BJ (cell line): ENCODE data around the gene GRIN1. TPM values are rescaled to one million over a fixed set of nuclear protein-coding genes. Genes with fewer than 3 reads are reported as not detected.

Experiments used
- CTCF ChIA-PET: fragments of 350-600 bp; formaldehyde crosslinking; extraction: SDS; loops from one replicate; lab custom pipeline; 2021; ENCODE audit warnings: antibody characterized with exemption, inconsistent platforms; lab: Yijun Ruan, JAX
- POLR2A ChIA-PET: fragments of 300-600 bp; sonication (Branson Sonifier 250); formaldehyde crosslinking; extraction: SDS; loops from one replicate; lab custom pipeline; 2021; ENCODE audit warnings: antibody characterized with exemption; lab: Charles Lee
- DNase-seq: peaks from one replicate; pipeline ENCODE4 v3.0.0-alpha.2; 2011; ENCODE audit warnings: low read depth
- H3K27me3 ChIP-seq: 2 replicates; pipeline ENCODE4 v1.6.0; 2011; ENCODE audit warnings: low read length; ENCODE audit not compliant: control insufficient read depth, insufficient read depth
- H3K36me3 ChIP-seq: 2 replicates; pipeline ENCODE4 v1.5.1; 2011; ENCODE audit warnings: low read length; ENCODE audit not compliant: control insufficient read depth, insufficient read depth
- H3K4me3 ChIP-seq: 2 replicates; pipeline ENCODE4 v1.5.1; 2011; ENCODE audit warnings: low read depth, mild to moderate bottlenecking, control low read depth, low read length
- polyA plus RNA-seq: library from polyadenylated mRNA; depleted of rRNA; stranded (reverse); fragments of >200 nt; gene quantifications from 2 replicates; pipeline ENCODE4 v1.2.3, GENCODE V29; 2011
- TF ChIP-seq, protein P1 (sequence below): IDR thresholded peaks from 2 replicates; pipeline ENCODE4 v1.5.1; 2011; ENCODE audit warnings: low read depth, mild to moderate bottlenecking, control low read depth, inconsistent platforms, low read length, moderate library complexity; ENCODE audit not compliant: insufficient read depth

GRIN1 gene
- polyA plus RNA-seq, 1 experiment: 0.10 TPM

DNA sequence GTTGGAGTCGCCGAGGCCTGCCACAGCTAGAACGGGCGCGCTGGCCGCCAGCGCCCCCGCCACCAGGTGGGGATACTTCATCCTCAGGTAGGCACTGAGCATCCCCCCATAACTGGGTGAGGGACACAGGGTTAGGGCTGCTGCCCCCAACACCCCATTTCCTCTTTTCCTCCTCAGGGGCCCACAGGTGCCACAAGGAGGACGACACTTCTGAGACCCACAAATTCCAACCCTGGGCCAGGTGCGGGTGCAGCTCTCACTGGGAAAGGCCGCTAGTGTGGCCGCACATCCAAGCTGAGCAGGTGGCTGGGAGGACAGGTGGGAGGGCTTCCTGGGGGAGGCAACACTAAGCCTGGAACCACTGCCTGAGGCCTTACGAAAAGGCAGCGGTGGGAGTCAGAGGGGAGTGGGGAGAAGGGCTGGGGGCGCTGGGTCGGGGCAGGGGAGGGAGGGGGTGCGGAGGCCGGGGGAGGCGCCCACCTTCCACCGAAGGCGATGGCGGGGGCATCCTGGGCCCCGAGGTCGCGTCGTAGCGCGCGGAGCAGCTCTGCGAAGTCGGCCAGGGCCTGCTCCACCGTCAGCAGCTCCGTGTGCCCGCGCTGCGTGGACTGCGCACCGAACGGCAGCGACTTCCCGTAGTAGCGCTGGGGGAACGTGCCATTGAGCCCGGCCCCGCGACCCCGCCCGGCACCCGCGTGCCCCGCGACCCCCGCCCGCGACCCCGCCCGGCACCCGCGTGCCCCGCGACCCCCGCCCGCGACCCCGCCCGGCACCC is 25.4 kb upstream of the GRIN1 start:
- DNase-seq: no peak

DNA sequence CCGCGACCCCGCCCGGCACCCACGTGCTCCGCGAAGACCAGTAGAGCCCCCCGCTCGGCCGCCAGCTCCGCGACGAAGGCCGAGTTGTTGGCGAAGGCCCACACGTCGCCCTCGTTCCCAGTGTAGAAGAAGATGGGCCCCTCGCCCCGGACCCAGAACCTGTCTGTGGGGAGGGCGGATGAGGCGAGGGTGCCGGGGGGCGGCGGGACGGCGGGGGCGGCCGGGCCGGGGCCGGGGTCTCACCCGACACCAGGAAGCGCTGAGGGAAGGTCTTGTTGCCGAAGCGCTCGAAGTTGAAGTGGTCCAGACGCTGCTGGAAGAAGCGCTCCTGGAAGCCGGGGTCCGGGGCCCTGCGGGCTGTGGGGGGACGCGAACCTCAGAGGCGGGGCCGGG is 24.7 kb upstream of the GRIN1 start:
- ChIA-PET POLR2A (no interaction called here), CTCF (interaction anchor here (0.6 to 2.2 kb wide), 4 partner anchors 22 to 123 kb away, joined by 3 to 12 read pairs (median 6); partner anchors contain the start of genes NPDC1 and RNF224)
- Histone ChIP-seq H3K36me3 (peaks cover 13% of the 10 kb centered on the region), H3K27me3 (no peaks in the 10 kb centered on the region), H3K4me3 (peak overlapping the region; percentile 66)
- TF ChIP-seq, protein P1, sequence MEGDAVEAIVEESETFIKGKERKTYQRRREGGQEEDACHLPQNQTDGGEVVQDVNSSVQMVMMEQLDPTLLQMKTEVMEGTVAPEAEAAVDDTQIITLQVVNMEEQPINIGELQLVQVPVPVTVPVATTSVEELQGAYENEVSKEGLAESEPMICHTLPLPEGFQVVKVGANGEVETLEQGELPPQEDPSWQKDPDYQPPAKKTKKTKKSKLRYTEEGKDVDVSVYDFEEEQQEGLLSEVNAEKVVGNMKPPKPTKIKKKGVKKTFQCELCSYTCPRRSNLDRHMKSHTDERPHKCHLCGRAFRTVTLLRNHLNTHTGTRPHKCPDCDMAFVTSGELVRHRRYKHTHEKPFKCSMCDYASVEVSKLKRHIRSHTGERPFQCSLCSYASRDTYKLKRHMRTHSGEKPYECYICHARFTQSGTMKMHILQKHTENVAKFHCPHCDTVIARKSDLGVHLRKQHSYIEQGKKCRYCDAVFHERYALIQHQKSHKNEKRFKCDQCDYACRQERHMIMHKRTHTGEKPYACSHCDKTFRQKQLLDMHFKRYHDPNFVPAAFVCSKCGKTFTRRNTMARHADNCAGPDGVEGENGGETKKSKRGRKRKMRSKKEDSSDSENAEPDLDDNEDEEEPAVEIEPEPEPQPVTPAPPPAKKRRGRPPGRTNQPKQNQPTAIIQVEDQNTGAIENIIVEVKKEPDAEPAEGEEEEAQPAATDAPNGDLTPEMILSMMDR: no peak
- DNase-seq: no peak

More for the DNA sequence above, 25.4 kb upstream of the GRIN1 start:
- CTCF ChIA-PET: interaction anchor here (0.6 to 2.2 kb wide), 4 partner anchors 21 to 123 kb away, joined by 3 to 12 read pairs (median 6); partner anchors contain the start of genes NPDC1 and RNF224
- Histone ChIP-seq H3K4me3 (peak overlapping the region; percentile 66), H3K27me3 (no peaks in the 10 kb centered on the region), H3K36me3 (peaks cover 17% of the 10 kb centered on the region)
- POLR2A ChIA-PET: no interaction called here
- TF ChIP-seq, protein P1: no peak

DNA sequence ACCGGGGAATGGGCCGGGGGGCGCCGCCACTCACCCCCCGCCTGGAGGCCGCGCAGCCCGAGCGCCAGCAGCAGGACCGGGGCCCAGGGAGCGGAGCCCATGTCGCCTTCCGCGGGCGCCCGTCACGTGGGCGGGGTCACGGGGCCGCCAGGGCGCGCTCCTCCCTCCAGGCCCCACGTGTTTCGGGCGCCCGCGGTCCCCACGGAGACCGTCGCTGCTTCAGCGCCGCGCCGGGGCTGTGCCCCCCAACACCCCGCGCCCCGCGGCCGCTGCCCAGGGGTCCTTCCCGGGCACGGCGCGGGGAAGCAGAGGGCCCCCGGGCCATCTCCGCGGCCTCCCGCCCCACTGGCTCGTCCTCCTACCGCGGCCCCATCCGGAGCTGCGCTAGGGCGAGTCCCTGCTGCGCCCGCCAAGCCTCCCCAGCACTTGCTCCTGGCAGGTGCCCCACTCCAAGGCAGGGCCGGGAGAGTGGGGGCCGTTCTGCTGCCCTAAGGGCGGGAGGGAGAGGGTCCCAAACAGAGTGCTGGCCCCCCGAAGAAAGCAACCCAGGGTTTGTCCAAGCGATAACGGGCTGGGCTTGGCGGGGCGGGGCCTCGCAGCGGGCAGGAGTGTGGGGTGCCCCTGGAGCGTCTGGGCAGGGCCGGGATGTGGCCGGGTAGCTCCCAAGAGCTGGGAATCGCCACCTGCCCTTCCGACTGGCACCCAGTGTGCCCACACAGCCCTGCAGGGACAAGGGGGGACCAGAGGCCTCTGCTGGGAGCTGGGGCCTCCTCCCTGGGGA is 24.2 kb upstream of the GRIN1 start, which contains the start of gene DPP7:
Gene DPP7 (minus strand): TSS at position 121 of the 781 bp plus-strand sequence. CDS start 20 bp downstream, at position 101.
- DNase-seq: no peak
- TF ChIP-seq, protein P1: no peak
- Histone ChIP-seq H3K4me3 (peak within 1 kb of the TSS; percentile 66), H3K36me3 (peaks cover 10% of the 10 kb centered on the region), H3K27me3 (no peaks in the 10 kb centered on the region)
- CTCF ChIA-PET: interaction anchor here (0.6 to 2.2 kb wide), 3 partner anchors 68 to 416 kb away, joined by 3 to 12 read pairs (median 3); partner anchors contain the start of gene RNF224
- POLR2A ChIA-PET: no interaction called here

DNA sequence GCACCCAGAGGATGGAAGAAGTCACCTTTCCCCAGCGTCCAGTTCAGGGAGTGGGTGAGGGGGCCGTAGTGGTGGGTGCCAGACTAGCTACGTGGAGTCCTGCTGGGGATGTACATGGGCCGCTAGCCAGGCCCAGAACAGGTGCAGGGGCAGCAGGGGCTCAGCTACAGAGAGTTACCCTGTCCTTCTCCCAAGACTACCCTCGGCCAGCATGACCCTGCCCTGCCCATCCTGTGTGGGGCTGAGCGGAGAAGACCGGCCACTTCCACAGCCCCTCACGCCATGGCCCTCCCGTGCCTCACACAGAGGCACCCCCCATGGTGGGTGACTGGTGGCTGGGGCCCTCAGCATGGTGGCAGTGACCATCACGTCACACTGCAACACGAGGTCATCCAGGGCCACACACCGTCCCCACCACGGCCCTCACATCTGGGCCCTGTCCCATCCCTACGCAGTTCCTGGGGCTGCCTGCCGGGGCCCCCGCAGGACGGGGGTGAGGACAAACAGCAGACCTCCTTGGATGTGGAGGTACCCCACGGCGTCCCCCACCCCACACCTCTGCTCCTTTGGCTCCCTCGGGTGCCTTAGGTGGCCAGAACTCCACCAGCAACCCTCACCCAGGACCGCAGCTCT is 23.4 kb upstream of the GRIN1 start:
- no peak for DNase-seq
- ChIA-PET POLR2A (no interaction called here), CTCF (interaction anchor here (0.6 to 2.2 kb wide), 3 partner anchors 69 to 415 kb away, joined by 3 to 12 read pairs (median 3); partner anchors contain the start of gene RNF224)
- Histone ChIP-seq H3K36me3 (peaks cover 7% of the 10 kb centered on the region), H3K27me3 (no peaks in the 10 kb centered on the region), H3K4me3 (no peak overlapping the region)
- TF ChIP-seq, protein P1: no peak
